GM18867 (cell line): ENCODE results near the gene NRAS.

ENCODE experiments used
- ATAC-seq: cut with Tn5 transposase; IDR thresholded peaks from one replicate; pipeline ENCODE4 v1.9.1; 2021; ENCODE audit warnings: mild to moderate bottlenecking, moderate library complexity; ENCODE audit not compliant: unreplicated experiment

NRAS gene

GRCh38 chr1:114685851-114686250, 30.7 kb downstream of the NRAS start:
- no peak for ATAC-seq

DNA sequence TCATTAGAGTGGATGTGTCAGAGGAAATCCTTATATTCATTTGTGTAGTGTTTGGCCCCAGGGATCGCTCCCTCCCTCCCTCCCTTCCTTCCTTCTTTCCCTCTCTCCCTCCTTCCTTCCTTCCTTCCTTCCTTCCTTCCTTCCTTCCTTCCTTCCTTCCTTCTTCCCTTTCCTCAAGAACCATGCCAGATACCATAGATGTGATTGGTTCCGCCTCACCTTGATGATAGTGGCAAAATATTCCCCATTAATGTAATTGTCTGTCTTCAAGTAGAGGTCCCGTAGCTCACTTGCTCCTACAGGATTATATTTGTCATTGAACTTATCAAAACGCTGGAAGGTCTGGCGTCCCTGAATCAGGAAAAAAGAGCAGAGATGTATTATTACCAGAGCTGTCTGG, 38.9 kb downstream of the NRAS start:
- no peak for ATAC-seq

- no peak for ATAC-seq
Measured at GRCh38 chr1:114676115-114676514, 40.5 kb downstream of the NRAS start.

DNA sequence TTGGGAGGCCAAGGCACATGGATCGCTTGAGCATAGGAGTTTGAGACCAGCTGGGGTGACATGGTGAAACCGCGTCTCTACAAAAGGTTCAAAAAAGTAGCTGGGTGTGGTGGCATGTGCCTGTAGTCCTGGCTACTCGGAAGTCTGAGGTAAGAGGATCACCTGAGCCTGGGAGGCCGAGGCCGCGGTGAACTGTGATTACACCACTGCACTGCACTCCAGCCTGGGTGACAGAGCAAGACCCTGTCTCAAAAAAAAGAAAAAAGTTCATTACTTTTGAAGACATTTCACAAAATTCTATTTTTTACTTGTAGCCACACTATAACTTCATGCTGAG, 44.7 kb downstream of the NRAS start:
- ATAC-seq: no peak

GRCh38 chr1:114671011-114671938, 45.3 kb downstream of the NRAS start:
- no peak for ATAC-seq

DNA sequence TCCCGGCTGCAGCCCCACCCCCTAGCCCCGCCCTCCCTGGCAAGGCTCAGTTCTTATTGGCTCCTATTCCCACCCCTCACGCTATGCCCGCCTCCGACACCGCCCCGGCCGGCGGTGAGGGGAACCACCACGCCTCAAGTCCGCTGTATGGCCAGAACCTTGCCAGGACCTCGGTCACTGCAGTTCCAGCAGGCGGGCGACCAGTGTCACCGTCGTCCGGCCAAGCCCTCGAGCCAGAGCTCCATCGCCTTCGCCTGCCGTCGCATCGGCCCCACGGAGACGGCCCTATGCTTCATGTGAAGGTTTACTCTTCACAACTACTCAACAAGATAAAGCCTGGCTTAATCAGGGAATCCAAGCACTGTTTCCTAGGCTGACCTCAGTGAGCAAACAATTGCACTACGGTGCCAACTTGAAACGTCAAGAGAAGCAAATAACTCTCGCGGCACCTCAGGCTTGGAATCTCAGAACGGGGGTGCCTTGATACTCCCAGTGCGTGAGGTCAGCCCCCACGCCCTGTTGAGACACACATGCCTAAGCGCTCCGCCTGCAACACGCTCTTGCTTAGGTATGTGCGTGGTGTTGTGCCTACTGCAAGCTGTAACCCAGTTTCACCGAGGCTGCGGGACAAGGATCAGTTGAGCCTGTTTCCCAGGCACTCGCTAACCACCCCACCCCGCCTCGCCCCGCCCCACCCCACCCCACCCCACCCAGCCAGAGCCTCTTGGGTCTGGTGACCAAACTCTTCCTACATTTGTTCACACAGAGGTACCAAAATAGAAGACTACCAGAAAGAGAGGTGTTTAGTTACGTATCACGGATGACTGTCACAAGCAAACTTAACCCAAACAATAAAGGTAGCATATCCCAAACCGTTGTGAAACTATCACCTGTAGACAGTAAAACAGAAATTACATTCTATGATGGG, 46.2 kb downstream of the NRAS start:
- ATAC-seq: peak; percentile 98

GRCh38 chr1:114669562-114670082, 46.9 kb downstream of the NRAS start, which contains the start of gene DENND2C:
DENND2C (minus strand) TSS chr1:114670049; CDS start chr1:114625984, 44,065 bp downstream.
- peak; percentile 68 for ATAC-seq

DNA sequence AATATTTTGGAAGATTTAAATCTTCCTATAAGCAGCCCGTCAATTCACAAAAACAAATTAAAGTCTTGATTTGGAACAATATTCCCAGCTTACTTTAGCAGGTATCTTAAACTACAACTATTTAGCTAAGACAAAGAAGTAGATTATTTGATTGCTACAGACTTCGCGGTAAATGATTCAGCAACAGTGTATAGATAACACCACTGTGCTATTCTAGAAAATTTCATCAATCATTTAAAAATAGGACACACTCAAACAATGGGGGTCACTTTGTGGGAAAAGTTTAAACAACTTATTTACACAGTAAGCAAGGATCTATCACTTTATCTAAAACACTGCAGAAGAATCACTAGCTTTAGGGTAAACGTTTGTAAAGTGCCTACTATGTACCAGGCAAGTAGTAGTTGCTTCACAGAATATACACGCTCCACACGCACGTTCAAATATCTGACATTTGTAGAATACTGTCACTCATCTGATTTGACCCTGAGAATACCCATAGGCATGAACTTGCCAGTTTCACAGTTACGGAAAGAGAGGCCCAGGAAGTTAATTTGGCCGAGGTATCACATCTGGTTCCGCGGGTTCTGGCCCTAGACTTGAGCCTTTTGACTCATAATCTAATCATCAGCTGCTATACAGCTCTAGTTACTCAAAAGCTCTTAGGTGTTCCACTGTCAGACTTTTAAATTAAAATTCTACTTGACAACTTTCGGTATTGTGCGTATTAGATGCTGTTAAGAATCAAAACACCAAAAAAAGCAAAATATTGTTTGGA, 47.6 kb downstream of the NRAS start:
- no peak for ATAC-seq

DNA sequence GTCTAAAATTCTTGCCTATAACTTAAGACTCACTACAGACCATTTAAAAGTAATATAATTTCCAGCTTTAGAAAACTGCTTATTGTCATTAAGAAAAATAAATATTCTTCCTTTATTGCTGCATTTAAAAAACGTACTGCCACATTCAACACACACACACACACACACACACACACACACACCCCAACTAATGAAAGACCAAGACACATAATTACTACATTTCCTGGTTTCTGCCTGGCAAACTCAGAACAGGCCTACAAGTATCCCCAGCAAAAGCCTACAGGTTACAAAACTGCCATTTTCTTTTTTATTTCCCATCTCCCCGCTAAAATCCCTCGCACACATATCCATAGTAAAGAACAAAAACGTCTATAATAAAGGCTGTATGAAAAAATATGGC, 48.2 kb downstream of the NRAS start:
- ATAC-seq: no peak

GRCh38 chr1:114666954-114667353, 49.6 kb downstream of the NRAS start:
- no peak for ATAC-seq

DNA sequence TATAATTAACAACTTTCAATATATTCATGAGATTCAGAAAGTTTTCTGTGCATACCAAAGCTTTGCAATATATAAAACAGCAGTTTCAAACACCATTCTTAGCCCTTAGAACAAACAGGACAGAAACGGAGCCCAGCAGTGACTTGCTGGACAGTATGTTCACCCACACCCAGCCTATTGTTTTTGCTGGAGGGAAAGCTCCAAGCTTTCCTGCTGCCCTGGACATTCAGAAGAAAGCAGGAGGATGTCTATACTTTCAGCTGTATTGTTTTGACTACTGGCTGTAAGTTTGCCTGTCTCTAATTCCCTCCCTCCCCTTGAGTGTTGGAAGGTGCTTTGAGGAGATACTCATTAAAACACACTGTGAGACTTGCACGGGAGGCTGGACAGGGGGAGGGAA, 56.3 kb downstream of the NRAS start:
- ATAC-seq: no peak
